Measurements from ENCODE around the gene STAG1. TPM values are rescaled to one million over a fixed set of nuclear protein-coding genes. Genes with fewer than 3 reads are reported as not detected.
"Not testable (repeated sequence)": the region's sequence is repeated elsewhere in the genome, so short reads cannot be mapped to it uniquely, and the experiment has no call there.

STAG1 gene
- total RNA-seq, 1 donor from 2014 or later, result 47.6 TPM

DNA sequence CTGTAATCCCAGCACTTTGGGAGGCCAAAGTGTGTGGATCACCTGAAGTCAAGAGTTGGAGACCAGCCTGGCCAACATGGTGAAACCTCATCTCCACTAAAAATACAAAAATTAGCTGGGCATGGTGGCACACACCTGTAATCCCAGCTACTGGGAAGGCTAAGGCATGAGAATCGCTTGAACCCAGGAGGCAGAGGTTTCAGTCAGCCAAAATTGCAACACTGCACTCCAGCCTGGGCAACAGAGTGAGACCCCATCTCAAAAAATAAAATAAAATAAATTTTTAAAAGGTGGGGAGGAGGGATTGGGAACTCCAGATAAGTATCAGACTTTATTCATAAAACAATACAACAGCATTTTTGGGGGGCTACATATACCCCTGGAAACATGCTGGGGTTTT is 42.4 kb downstream of the STAG1 start:
- intact Hi-C loops (cut with micrococcal nuclease), result not testable (repeated sequence)

- intact Hi-C loops (cut with micrococcal nuclease), result no loop called here
Observed at GRCh38 chr3:136708333-136708985, 43.7 kb downstream of the STAG1 start.

GRCh38 chr3:136703429-136703828 is 48.7 kb downstream of the STAG1 start:
- intact Hi-C loops (cut with micrococcal nuclease), result no loop called here

GRCh38 chr3:136699271-136699828 is 52.8 kb downstream of the STAG1 start:
- intact Hi-C loops (cut with micrococcal nuclease), result no loop called here

GRCh38 chr3:136698361-136698760 is 53.8 kb downstream of the STAG1 start:
- intact Hi-C loops (cut with micrococcal nuclease), result no loop called here

- intact Hi-C loops (cut with micrococcal nuclease), result no loop called here
Observed at GRCh38 chr3:136696797-136697196, 55.4 kb downstream of the STAG1 start.

DNA sequence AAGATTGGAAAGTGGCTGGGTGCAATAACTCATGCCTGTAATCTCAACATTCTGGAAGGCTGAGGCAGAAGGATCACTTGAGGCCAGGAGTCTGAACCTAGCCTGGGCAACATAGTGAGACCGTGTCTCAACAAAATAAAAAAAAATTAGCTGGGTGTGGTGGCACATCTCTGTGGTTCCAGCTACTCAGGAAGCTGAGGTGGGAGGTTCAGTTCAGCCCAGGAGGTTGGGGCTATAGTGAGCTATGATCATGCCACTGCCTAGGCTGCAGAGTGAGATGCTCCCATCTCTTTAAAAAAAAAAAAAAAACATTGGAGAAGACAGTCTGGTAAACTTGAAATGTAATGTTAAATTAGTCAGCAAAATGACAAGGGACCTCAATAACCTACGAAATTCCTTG is 57.9 kb downstream of the STAG1 start:
- intact Hi-C loops (cut with micrococcal nuclease), result no loop called here

GRCh38 chr3:136690599-136690998 is 61.6 kb downstream of the STAG1 start:
- intact Hi-C loops (cut with micrococcal nuclease), result no loop called here

GRCh38 chr3:136685882-136686281 is 66.3 kb downstream of the STAG1 start:
- intact Hi-C loops (cut with micrococcal nuclease), result no loop called here

DNA sequence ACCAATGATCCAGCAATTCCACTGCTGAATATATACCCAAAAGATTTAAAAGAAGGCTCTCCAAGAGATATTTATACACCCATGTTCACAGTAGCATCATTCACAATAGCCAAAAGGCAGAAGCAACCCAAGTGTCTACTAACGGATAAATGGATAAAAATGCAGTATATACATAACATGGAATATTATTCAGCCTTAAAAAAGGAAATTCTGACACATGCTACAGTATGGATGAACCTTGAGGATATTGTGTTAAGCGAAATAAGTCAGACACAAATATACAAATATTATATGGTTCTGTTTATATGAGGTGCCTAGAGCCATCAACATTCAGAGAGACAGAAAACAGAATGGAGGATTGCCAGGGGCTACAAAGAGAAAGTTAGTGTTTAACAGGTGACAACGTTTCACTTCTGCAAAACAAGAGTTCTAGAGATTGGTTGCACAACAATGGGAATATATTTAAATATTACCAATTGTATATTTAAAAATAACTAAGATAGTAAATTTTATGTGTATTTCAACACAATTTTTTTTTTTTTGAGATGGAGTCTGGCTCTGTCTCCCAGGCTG is 69.4 kb downstream of the STAG1 start:
- intact Hi-C loops (cut with micrococcal nuclease), result no loop called here

- intact Hi-C loops (cut with micrococcal nuclease), result no loop called here
Observed at GRCh38 chr3:136678981-136679380, 73.2 kb downstream of the STAG1 start.

GRCh38 chr3:136676009-136676408 is 76.2 kb downstream of the STAG1 start:
- intact Hi-C loops (cut with micrococcal nuclease), result no loop called here

GRCh38 chr3:136675150-136675858 is 76.9 kb downstream of the STAG1 start:
- intact Hi-C loops (cut with micrococcal nuclease), result no loop called here

GRCh38 chr3:136672457-136672856 is 79.7 kb downstream of the STAG1 start:
- intact Hi-C loops (cut with micrococcal nuclease), result no loop called here

- intact Hi-C loops (cut with micrococcal nuclease), result no loop called here
Observed at GRCh38 chr3:136671921-136672320, 80.3 kb downstream of the STAG1 start.

DNA sequence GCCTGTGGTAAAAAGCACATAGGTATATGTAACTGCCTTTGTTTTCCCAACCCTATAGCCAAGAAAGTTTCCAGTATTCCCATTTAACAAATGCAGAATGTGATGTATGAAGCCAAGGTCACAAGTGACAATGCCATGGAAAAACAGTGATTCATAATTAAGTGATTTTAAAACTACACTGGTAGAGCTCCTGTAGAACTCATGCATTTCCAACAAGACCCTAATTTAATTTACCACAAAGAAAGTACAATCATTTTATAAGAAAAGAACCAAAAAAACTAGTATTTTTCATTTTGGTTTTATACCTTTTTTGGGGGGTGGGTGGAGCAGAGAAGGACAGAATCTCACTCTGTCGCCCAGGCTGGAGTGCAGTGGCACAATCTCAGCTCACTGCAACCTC is 82.0 kb downstream of the STAG1 start:
- intact Hi-C loops (cut with micrococcal nuclease), result no loop called here

- intact Hi-C loops (cut with micrococcal nuclease), result no loop called here
Observed at GRCh38 chr3:136667081-136667480, 85.1 kb downstream of the STAG1 start.

DNA sequence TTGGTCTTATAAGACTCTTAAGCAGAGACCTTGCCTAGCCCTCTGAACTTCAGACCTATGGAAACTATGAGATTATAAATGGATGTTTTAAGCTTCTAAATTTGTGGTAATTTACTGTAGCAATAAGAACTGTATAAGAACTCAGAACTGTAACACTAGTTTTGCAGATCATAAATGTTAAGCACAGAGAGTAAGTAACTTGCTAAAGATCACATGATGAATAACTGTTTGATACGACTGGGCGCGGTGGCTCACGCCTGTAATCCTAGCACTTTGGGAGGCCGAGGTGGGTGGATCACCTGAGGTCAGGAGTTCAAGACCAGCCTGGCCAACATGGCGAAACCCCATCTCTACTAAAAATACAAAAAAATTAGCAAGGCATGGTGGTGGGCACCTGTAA is 85.9 kb downstream of the STAG1 start:
- intact Hi-C loops (cut with micrococcal nuclease), result not testable (repeated sequence)

DNA sequence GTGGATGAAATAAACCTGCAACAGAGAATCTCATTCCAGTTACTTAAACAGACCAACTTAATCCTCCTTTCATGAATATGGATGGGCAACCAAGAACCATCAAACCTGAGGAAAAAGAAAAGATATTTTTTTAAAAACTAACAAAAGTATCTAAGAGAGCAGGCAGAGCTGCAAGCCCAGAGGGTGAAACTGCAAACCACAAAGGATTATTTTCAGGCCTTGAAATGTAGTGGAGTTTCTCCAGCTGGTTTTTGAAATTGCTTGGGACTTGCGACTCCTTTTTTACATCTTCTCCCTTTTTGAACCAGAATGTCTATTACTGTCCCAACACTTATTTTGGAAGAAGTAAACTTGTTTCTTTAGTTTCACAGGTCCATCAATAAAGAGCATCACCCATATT is 87.4 kb downstream of the STAG1 start:
- intact Hi-C loops (cut with micrococcal nuclease), result no loop called here

DNA sequence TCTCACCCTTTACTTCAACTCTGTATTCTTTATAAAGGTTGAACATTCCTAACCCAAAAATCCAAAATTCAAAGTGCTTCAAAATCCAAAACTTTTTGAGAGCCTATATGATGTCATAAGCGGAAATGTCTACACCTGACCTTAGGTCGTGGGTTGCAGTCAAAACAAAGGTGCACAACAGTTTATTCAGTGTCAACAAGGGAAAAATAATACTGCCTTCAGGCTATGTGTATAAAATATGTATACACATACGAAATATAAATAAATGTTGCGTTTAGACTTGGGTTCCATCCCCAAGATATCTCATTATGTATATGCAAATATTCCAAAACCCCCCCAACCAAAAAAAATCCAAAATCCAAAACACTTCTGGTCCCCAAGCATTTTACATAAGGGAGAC is 90.9 kb downstream of the STAG1 start:
- intact Hi-C loops (cut with micrococcal nuclease), result no loop called here

DNA sequence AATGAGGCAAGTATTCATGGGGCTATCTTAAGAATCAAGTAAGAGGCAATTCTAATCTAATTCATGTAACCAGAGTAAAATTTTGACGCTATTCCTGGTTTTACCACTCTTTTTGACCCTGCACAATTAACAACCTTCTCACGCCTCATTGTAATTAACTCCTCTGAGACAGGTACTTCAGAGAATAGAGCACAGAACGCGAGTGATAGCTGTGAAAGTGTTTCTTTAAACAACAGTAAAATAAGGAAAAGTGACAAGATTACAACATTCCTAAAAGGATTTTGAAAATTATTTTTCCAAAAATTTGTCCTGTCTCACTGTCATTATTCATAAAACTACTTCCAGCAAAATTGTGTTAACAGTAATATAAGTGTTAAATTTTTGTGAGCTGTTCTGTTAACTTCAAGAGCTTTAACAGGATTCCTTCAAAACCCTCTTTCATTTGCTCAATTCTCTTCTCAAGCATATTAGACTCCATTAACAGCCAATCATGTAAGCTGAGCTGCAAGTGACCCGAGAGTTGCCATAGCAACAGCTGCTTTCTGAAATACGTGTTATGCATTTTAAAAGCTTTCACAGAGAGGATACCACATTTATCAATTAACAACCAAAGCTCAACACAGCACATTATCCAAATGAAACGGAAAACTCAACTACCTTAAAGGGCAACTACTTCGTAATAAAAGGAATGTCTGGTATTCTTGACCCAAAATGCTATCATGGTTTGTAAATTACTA is 93.1 kb downstream of the STAG1 start:
- intact Hi-C loops (cut with micrococcal nuclease), result no loop called here

DNA sequence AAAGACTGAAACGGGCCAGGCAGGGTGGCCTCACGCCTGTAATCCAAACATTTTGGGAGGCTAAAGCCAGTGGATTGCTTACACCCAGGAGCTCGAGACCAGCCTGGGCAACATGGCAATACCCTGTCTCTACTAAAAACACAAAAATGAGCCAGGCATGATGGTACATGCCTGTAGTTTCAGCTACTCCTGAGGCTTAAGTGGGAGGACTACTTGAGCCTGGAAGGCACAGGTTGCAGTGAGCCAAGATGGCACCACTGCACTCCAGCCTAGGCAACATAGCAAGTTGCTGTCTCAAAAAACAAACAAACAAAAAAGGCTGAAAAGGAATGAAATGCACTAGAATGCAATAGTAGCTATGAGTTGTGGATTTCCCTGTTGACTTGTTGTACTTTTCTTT is 94.7 kb downstream of the STAG1 start:
- intact Hi-C loops (cut with micrococcal nuclease), result no loop called here
